GM21390 (cell line): ENCODE data around the gene INTS2.
"Not testable (repeated sequence)": the region's sequence is repeated elsewhere in the genome, so short reads cannot be mapped to it uniquely, and the experiment has no call there.

Source experiments
- ATAC-seq: cut with Tn5 transposase; IDR thresholded peaks from one replicate; pipeline ENCODE4 v1.9.1; 2021; ENCODE audit not compliant: unreplicated experiment

Gene INTS2

GRCh38 chr17:61848896-61849295, 78.9 kb downstream of the INTS2 start:
- no peak for ATAC-seq

GRCh38 chr17:61848247-61848646, 79.5 kb downstream of the INTS2 start:
- ATAC-seq: no peak

- no peak for ATAC-seq
Measured at GRCh38 chr17:61847659-61848058, 80.1 kb downstream of the INTS2 start.

GRCh38 chr17:61846761-61847375, 80.9 kb downstream of the INTS2 start:
- ATAC-seq: no peak

GRCh38 chr17:61846088-61846487, 81.7 kb downstream of the INTS2 start:
- no peak for ATAC-seq

- ATAC-seq: no peak
Measured at GRCh38 chr17:61843435-61843834, 84.3 kb downstream of the INTS2 start.

GRCh38 chr17:61842899-61843298, 84.9 kb downstream of the INTS2 start:
- no peak for ATAC-seq

GRCh38 chr17:61839300-61839786, 88.4 kb downstream of the INTS2 start:
- no peak for ATAC-seq

GRCh38 chr17:61837175-61838051, 90.4 kb downstream of the INTS2 start:
- peak; percentile 49 for ATAC-seq

- ATAC-seq: no peak
Measured at GRCh38 chr17:61836266-61837174, 91.3 kb downstream of the INTS2 start.

- no peak for ATAC-seq
Measured at GRCh38 chr17:61835606-61836005, 92.2 kb downstream of the INTS2 start.

GRCh38 chr17:61834610-61835009, 93.2 kb downstream of the INTS2 start:
- ATAC-seq: no peak

GRCh38 chr17:61833536-61834193, 94.1 kb downstream of the INTS2 start:
- no peak for ATAC-seq

GRCh38 chr17:61832463-61832862, 95.3 kb downstream of the INTS2 start:
- ATAC-seq: no peak

GRCh38 chr17:61831099-61831498, 96.7 kb downstream of the INTS2 start:
- no peak for ATAC-seq

GRCh38 chr17:61828694-61829093, 99.1 kb downstream of the INTS2 start:
- ATAC-seq: no peak

GRCh38 chr17:61827649-61828395, 100.0 kb downstream of the INTS2 start:
- no peak for ATAC-seq

- not testable (repeated sequence) for ATAC-seq
Measured at GRCh38 chr17:61826866-61827265, 100.9 kb downstream of the INTS2 start.

- not testable (repeated sequence) for ATAC-seq
Measured at GRCh38 chr17:61826198-61826597, 101.6 kb downstream of the INTS2 start.
